ENCODE measurements around the gene CRIP1. TPM values are rescaled to one million over a fixed set of nuclear protein-coding genes. Genes with fewer than 3 reads are reported as not detected.
A peak's percentile ranks its signal among the peaks of the same experiment; 100 is the strongest.

Gene CRIP1
- total and polyA plus RNA-seq, 2 donors (not counting 1 experiment from before 2014, with no cell fraction given): 210 to 563 TPM

GRCh38 chr14:105499256-105500035 is 12.8 kb downstream of the CRIP1 start:
- H3K27me3 ChIP-seq (replicated peaks in 1 of 4; ENCODE audit: control extremely low read depth in 1 of 4, control insufficient read depth in 3 of 4, insufficient read depth in 4 of 4, low read length in 3 of 4): no peaks in the 10 kb centered on the region
- intact Hi-C loops (cut with micrococcal nuclease): no loop called here
- H4K20me1 ChIP-seq (ENCODE audit: control insufficient read depth, insufficient read depth, low read length, poor library complexity, severe bottlenecking): no peaks in the 10 kb centered on the region
- H3K9ac ChIP-seq (ENCODE audit: low read length): no peak overlapping the region
- no peak overlapping the region for H2AFZ ChIP-seq (ENCODE audit: insufficient read depth, low read depth, low read length, poor library complexity, severe bottlenecking)
- TF ChIP-seq CTCF (IDR thresholded peaks at IDR 0.05): no peak
- no peak for TF ChIP-seq EZH2 (IDR thresholded peaks at IDR 0.05; ENCODE audit: borderline replicate concordance, insufficient read depth, low read depth, low read length, poor library complexity, severe bottlenecking)
- ATAC-seq (ENCODE audit: low read depth): no peak
- H3K9me3 ChIP-seq (ENCODE audit: control extremely low read depth in 1 of 3, control insufficient read depth in 2 of 3, insufficient read depth in 1 of 3, low read length in 2 of 3): no peaks in the 10 kb centered on the region
- Mint-ChIP-seq H3K4me1 (no peaks in the 10 kb centered on the region), H3K9me3 (ENCODE audit: insufficient read depth) (no peaks in the 10 kb centered on the region), H3K27ac (no peak overlapping the region), H3K27me3 (peaks cover 4% of the 10 kb centered on the region), H3K4me3 (no peak overlapping the region)
- POLR2A ChIA-PET: interaction anchor here (0.6 kb wide), 1 partner anchor 8 kb away, joined by 12 read pairs; no protein-coding TSS in a partner anchor
- CTCF ChIA-PET: interaction anchor here (0.9 kb wide), 1 partner anchor 8 kb away, joined by 3 read pairs; no protein-coding TSS in a partner anchor
- H3K4me2 ChIP-seq (replicated peaks; ENCODE audit: low read depth, low read length, poor library complexity, severe bottlenecking): no peak overlapping the region
- DNase-seq: peak; percentile 35
- no peaks in the 10 kb centered on the region for H3K79me2 ChIP-seq (ENCODE audit: control insufficient read depth, insufficient read depth, low read length)
- whole genome bisulfite sequencing (ENCODE audit: insufficient coverage): 93% methylated on average over 26 of the region's 27 CpGs
- no peak overlapping the region for H3K27ac ChIP-seq (ENCODE audit: low read length in 2 of 2)
- H3K36me3 ChIP-seq (replicated peaks in 1 of 2; ENCODE audit: control extremely low read depth in 1 of 2, control insufficient read depth in 1 of 2, extremely low read depth in 1 of 2, insufficient read depth in 2 of 2, low read length in 1 of 2): no peaks in the 10 kb centered on the region
- no peaks in the 10 kb centered on the region for H3K4me1 ChIP-seq (ENCODE audit: control insufficient read depth in 2 of 2, insufficient read depth in 2 of 2, low read length in 2 of 2)
- H3K4me3 ChIP-seq (ENCODE audit: control extremely low read depth in 1 of 5, extremely low read depth in 1 of 5, insufficient read depth in 1 of 5, low read depth in 2 of 5, low read length in 4 of 5): no peak overlapping the region

- Mint-ChIP-seq H3K27ac (no peak overlapping the region), H3K4me1 (no peaks in the 10 kb centered on the region), H3K9me3 (ENCODE audit: insufficient read depth) (no peaks in the 10 kb centered on the region), H3K4me3 (no peak overlapping the region), H3K27me3 (peaks cover 4% of the 10 kb centered on the region)
- DNase-seq (peak; percentile 34), ATAC-seq (ENCODE audit: low read depth) (no peak)
- Histone ChIP-seq H3K79me2 (ENCODE audit: control insufficient read depth, insufficient read depth, low read length) (no peaks in the 10 kb centered on the region), H3K4me2 (replicated peaks; ENCODE audit: low read depth, low read length, poor library complexity, severe bottlenecking) (no peak overlapping the region), H3K4me1 (ENCODE audit: control insufficient read depth in 2 of 2, insufficient read depth in 2 of 2, low read length in 2 of 2) (no peaks in the 10 kb centered on the region), H2AFZ (ENCODE audit: insufficient read depth, low read depth, low read length, poor library complexity, severe bottlenecking) (no peak overlapping the region), H3K27ac (ENCODE audit: low read length in 2 of 2) (no peak overlapping the region), H3K4me3 (ENCODE audit: control extremely low read depth in 1 of 5, extremely low read depth in 1 of 5, insufficient read depth in 1 of 5, low read depth in 2 of 5, low read length in 4 of 5) (no peak overlapping the region), H3K9me3 (ENCODE audit: control extremely low read depth in 1 of 3, control insufficient read depth in 2 of 3, insufficient read depth in 1 of 3, low read length in 2 of 3) (no peaks in the 10 kb centered on the region), H3K9ac (ENCODE audit: low read length) (no peak overlapping the region), H3K36me3 (replicated peaks in 1 of 2; ENCODE audit: control extremely low read depth in 1 of 2, control insufficient read depth in 1 of 2, extremely low read depth in 1 of 2, insufficient read depth in 2 of 2, low read length in 1 of 2) (no peaks in the 10 kb centered on the region), H3K27me3 (replicated peaks in 1 of 4; ENCODE audit: control extremely low read depth in 1 of 4, control insufficient read depth in 3 of 4, insufficient read depth in 4 of 4, low read length in 3 of 4) (no peaks in the 10 kb centered on the region), H4K20me1 (ENCODE audit: control insufficient read depth, insufficient read depth, low read length, poor library complexity, severe bottlenecking) (no peaks in the 10 kb centered on the region)
- CTCF ChIA-PET: interaction anchor here (0.9 to 1.3 kb wide), 2 partner anchors 9 to 23 kb away, joined by 3 read pairs; no protein-coding TSS in a partner anchor
- TF ChIP-seq CTCF (IDR thresholded peaks at IDR 0.05) (no peak), EZH2 (IDR thresholded peaks at IDR 0.05; ENCODE audit: borderline replicate concordance, insufficient read depth, low read depth, low read length, poor library complexity, severe bottlenecking) (no peak)
- WGBS (ENCODE audit: insufficient coverage): 94% methylated on average over 21 of the region's 21 CpGs
- intact Hi-C loops (cut with micrococcal nuclease): no loop called here
- POLR2A ChIA-PET: no interaction called here
Observed at GRCh38 chr14:105500036-105500725, 13.5 kb downstream of the CRIP1 start.
